H1 (cell line): ENCODE data around the gene SELENOS. TPM values are rescaled to one million over a fixed set of nuclear protein-coding genes. Genes with fewer than 3 reads are reported as not detected.

Experiments used
- KDM5A ChIP-seq: fragments of 200-600 bp; IDR thresholded peaks from 2 replicates; pipeline ENCODE4 v1.7.1; 2012; ENCODE audit warnings: mild to moderate bottlenecking, low read length, inconsistent platforms, mixed read lengths
- SIN3A ChIP-seq, 2 experiments: IDR thresholded peaks in 1 of 2; conservative IDR thresholded peaks in 1 of 2; 2 replicates each; pipeline ENCODE4 v1.6.1; 2011 to 2012; ENCODE audit warnings: low read length in 2 of 2, improper control_type of control experiment in 1 of 2, low read depth in 1 of 2, mild to moderate bottlenecking in 1 of 2
- TCF12 ChIP-seq: IDR thresholded peaks from 2 replicates; pipeline ENCODE4 v1.6.1; 2011; ENCODE audit warnings: low read depth, mild to moderate bottlenecking, low read length
- polyA plus RNA-seq, 7 experiments: library from polyadenylated mRNA; depleted of rRNA in 3 of 7; stranded (reverse) in 5 of 7; unstranded in 2 of 7; fragments of >200 nt in 5 of 7; fragments of 200-250 nt in 2 of 7; gene quantifications; 1 replicate in 5 of 7; 2 replicates in 1 of 7; 4 replicates in 1 of 7; pipeline versions ENCODE4 v1.2.1 to v1.2.3, GENCODE V29; 2011 to 2013; ENCODE audit warnings: missing spikeins in 2 of 7, mixed read lengths in 2 of 7
- total RNA-seq: library from RNA; stranded (reverse); fragmentation: NEBNext Ultra II Directional; extraction: Animal tissue kit (Norgen Biotek cat#: 25700); gene quantifications from 2 replicates; pipeline ENCODE4 v1.2.1, GENCODE V29; 2021

SELENOS gene
- total and polyA plus RNA-seq, 2 of the 8 experiments (the other 6 are each of a cell fraction or from before 2014, with no cell fraction given), result 45.1 to 46.0 TPM

- TF ChIP-seq KDM5A (no peak), TCF12 (no peak), SIN3A (conservative IDR thresholded peaks at IDR 0.05 in 1 of 2, IDR thresholded peaks at IDR 0.05 in 1 of 2; ENCODE audit: low read depth in 1 of 2, low read length in 2 of 2) (no peak)
These were observed 26.9 kb downstream of the SELENOS start (continued) for GRCh38 chr15:101250341-101250831.
